Bronchial epithelial cell (primary cell): ENCODE data around the gene RTN4RL1. TPM values are rescaled to one million over a fixed set of nuclear protein-coding genes. Genes with fewer than 3 reads are reported as not detected.

Experiments used
- DNase-seq: peaks from one replicate; pipeline ENCODE4 v3.0.0-alpha.2; 2010; ENCODE audit warnings: low read depth
- FAIRE-seq: peaks from 2 replicates; lab custom pipeline; 2011; peaks lifted over from hg19 to GRCh38; lab: Jason Lieb, UNC
- H3K27me3 ChIP-seq: 2 replicates; pipeline ENCODE4 v1.5.1; 2011; ENCODE audit warnings: low read length; ENCODE audit not compliant: control insufficient read depth, insufficient read depth
- H3K36me3 ChIP-seq: 2 replicates; pipeline ENCODE4 v1.5.1; 2011; ENCODE audit warnings: low read length; ENCODE audit not compliant: control insufficient read depth, insufficient read depth
- H3K4me3 ChIP-seq: 2 replicates; pipeline ENCODE4 v1.5.1; 2011; ENCODE audit warnings: mild to moderate bottlenecking, low read depth, low read length, control low read depth
- CTCF ChIP-seq: IDR thresholded peaks from 2 replicates; pipeline ENCODE4 v1.5.1; 2011; ENCODE audit warnings: mild to moderate bottlenecking, moderate library complexity, low read length, control low read depth, inconsistent platforms; ENCODE audit not compliant: insufficient read depth, severe bottlenecking
- total RNA-seq: library from RNA; depleted of rRNA; stranded (reverse); fragments of >200 nt; gene quantifications from 2 replicates; pipeline ENCODE4 v1.2.1, GENCODE V29; 2014

RTN4RL1 gene
- total RNA-seq, 1 donor from 2014 or later = 0.26 TPM

GRCh38 chr17:2050300-2051060, 25.3 kb upstream of the RTN4RL1 start:
- no peaks in the 10 kb centered on the region for H3K27me3 ChIP-seq
- H3K36me3 ChIP-seq = no peaks in the 10 kb centered on the region
- TF ChIP-seq CTCF = peak; percentile 7
- peak overlapping the region; percentile 66 for H3K4me3 ChIP-seq
- FAIRE-seq = no peak
- no peak for DNase-seq

GRCh38 chr17:2049333-2050299, 24.5 kb upstream of the RTN4RL1 start:
- Histone ChIP-seq H3K36me3 (peaks cover 2% of the 10 kb centered on the region), H3K27me3 (no peaks in the 10 kb centered on the region), H3K4me3 (peak overlapping the region; percentile 66)
- TF ChIP-seq CTCF = no peak
- DNase-seq (peak; percentile 49), FAIRE-seq (peak; percentile 13)

GRCh38 chr17:2048805-2049204, 23.7 kb upstream of the RTN4RL1 start:
- Histone ChIP-seq H3K36me3 (peaks cover 3% of the 10 kb centered on the region), H3K27me3 (no peaks in the 10 kb centered on the region), H3K4me3 (peak overlapping the region; percentile 66)
- no peak for TF ChIP-seq CTCF
- DNase-seq (no peak), FAIRE-seq (no peak)

- Histone ChIP-seq H3K27me3 (no peaks in the 10 kb centered on the region), H3K4me3 (no peak overlapping the region), H3K36me3 (peaks cover 10% of the 10 kb centered on the region)
- no peak for FAIRE-seq
- no peak for TF ChIP-seq CTCF
- no peak for DNase-seq
Observed at GRCh38 chr17:2047590-2047989, 22.5 kb upstream of the RTN4RL1 start.

GRCh38 chr17:2044263-2044894, 19.2 kb upstream of the RTN4RL1 start:
- no peak for TF ChIP-seq CTCF
- Histone ChIP-seq H3K36me3 (peaks cover 12% of the 10 kb centered on the region), H3K27me3 (no peaks in the 10 kb centered on the region), H3K4me3 (no peak overlapping the region)
- DNase-seq (no peak), FAIRE-seq (no peak)
